ENCODE measurements around the gene FBXO31. TPM values are rescaled to one million over a fixed set of nuclear protein-coding genes. Genes with fewer than 3 reads are reported as not detected.

FBXO31 gene
- total and polyA plus RNA-seq, 2 donors (not counting 3 experiments of a cell fraction or from before 2014, with no cell fraction given): 17.1 to 31.8 TPM

DNA sequence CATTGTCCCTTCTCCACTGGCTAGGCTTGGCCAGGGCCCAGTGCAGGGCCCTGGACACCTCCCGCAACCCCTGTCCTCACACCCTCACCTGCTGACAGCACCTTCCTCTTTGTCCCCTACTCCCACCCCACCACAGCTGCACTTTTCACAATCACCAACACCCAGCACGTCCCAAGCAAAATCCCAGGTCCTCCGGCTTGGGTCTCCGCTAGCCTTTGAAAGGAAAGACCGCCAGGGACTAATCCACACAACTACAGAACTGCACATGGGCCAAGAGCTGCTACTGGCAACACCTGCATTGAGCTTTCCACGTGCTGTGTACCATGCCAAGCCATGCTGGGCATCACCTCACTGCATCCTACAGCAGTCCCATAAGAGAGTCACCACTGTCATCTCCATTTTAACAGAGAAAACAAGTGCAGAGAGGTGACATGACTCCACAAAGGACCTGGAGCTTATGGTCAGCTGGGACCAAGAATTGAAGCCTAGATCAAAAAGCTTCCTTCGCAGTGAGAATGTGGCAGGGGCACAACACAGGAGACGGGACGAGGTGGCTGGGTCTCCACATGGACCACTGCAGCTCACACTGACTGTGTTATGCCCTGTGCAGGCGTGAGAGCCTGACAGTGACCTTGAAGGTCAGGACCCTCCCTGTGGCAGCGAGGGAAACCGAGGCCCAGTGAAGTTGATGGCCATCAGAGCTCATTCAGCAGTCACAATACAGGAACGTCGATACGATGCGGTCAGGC is 22.5 kb downstream of the FBXO31 start:
- TF ChIP-seq FOS (IDR thresholded peaks at IDR 0.05; ENCODE audit: borderline replicate concordance, insufficient read depth, low read length) (no peak), JUN (IDR thresholded peaks at IDR 0.05; ENCODE audit: borderline replicate concordance, insufficient read depth, insufficient read length, low read depth) (no peak), EZH2 (IDR thresholded peaks at IDR 0.05; ENCODE audit: borderline replicate concordance, low read depth, low read length, severe bottlenecking) (no peak), POLR2A (IDR thresholded peaks at IDR 0.05; ENCODE audit: low read depth, low read length) (no peak), POLR2AphosphoS5 (IDR thresholded peaks at IDR 0.05; ENCODE audit: insufficient read depth, low read depth, low read length) (no peak), MYC (IDR thresholded peaks at IDR 0.05; ENCODE audit: low read depth, low read length) (no peak), GATA2 (IDR thresholded peaks at IDR 0.05; ENCODE audit: insufficient read depth, insufficient read length, low read depth, low read length) (no peak)
- TF ChIP-seq, protein P1, sequence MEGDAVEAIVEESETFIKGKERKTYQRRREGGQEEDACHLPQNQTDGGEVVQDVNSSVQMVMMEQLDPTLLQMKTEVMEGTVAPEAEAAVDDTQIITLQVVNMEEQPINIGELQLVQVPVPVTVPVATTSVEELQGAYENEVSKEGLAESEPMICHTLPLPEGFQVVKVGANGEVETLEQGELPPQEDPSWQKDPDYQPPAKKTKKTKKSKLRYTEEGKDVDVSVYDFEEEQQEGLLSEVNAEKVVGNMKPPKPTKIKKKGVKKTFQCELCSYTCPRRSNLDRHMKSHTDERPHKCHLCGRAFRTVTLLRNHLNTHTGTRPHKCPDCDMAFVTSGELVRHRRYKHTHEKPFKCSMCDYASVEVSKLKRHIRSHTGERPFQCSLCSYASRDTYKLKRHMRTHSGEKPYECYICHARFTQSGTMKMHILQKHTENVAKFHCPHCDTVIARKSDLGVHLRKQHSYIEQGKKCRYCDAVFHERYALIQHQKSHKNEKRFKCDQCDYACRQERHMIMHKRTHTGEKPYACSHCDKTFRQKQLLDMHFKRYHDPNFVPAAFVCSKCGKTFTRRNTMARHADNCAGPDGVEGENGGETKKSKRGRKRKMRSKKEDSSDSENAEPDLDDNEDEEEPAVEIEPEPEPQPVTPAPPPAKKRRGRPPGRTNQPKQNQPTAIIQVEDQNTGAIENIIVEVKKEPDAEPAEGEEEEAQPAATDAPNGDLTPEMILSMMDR (IDR thresholded peaks at IDR 0.05; ENCODE audit: extremely low read depth in 1 of 2, insufficient read depth in 1 of 2, low read depth in 1 of 2, low read length in 2 of 2): no peak
- TF ChIP-seq, protein P2, sequence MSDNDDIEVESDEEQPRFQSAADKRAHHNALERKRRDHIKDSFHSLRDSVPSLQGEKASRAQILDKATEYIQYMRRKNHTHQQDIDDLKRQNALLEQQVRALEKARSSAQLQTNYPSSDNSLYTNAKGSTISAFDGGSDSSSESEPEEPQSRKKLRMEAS (IDR thresholded peaks at IDR 0.05; ENCODE audit: insufficient read depth, insufficient read length): no peak
- Histone ChIP-seq H3K4me1 (ENCODE audit: control insufficient read depth, extremely low read depth, insufficient read depth, low read length) (peaks cover 10% of the 10 kb centered on the region), H3K9me3 (replicated peaks; ENCODE audit: control insufficient read depth, insufficient read depth, low read length) (no peaks in the 10 kb centered on the region), H4K20me1 (replicated peaks; ENCODE audit: control insufficient read depth, extremely low read depth, insufficient read depth, low read length) (no peaks in the 10 kb centered on the region), H3K27me3 (ENCODE audit: control insufficient read depth in 2 of 2, insufficient read depth in 2 of 2, low read length in 2 of 2) (no peaks in the 10 kb centered on the region), H3K4me2 (ENCODE audit: insufficient read depth, low read length) (no peak overlapping the region), H3K36me3 (ENCODE audit: control insufficient read depth in 2 of 2, extremely low read depth in 1 of 2, insufficient read depth in 2 of 2, low read length in 2 of 2) (peaks cover 5 to 23% of the 10 kb centered on the region in 2 experiments), H3K9me1 (replicated peaks; ENCODE audit: control insufficient read depth, extremely low read depth, insufficient read depth, low read length) (no peaks in the 10 kb centered on the region), H3K27ac (ENCODE audit: insufficient read depth, low read depth, low read length) (no peak overlapping the region), H3K79me2 (ENCODE audit: control insufficient read depth, insufficient read depth, low read length) (peaks cover 10% of the 10 kb centered on the region), H3K9ac (replicated peaks; ENCODE audit: extremely low read depth, insufficient read depth, low read length) (no peak overlapping the region), H2AFZ (ENCODE audit: low read depth, low read length) (no peak overlapping the region), H3K4me3 (replicated peaks in 1 of 3; ENCODE audit: insufficient read depth in 1 of 3, low read depth in 1 of 3, low read length in 3 of 3) (no peak overlapping the region)
- dilution Hi-C loops (cut with MboI; ENCODE audit: extremely low pct_ligation_motif_present, low sequenced_read_pairs): no loop called here
- FAIRE-seq (no peak), DNase-seq (ENCODE audit: low read depth, low spot score) (no peak)
- no TSS peak for BruUV-seq (replicated peaks)
- POLR2A ChIA-PET: no interaction called here
- CTCF ChIA-PET: interaction anchor here (1.1 kb wide), 1 partner anchor 13 kb away, joined by 3 read pairs; no protein-coding TSS in a partner anchor
- intact Hi-C loops (cut with micrococcal nuclease): no loop called here

Measured in endothelial cell of umbilical vein (primary cell).